B cell (primary cell): ENCODE data around the gene DDIT4.

ENCODE experiments used
- EZH2 ChIP-seq: IDR thresholded peaks from 2 replicates; pipeline ENCODE4 v1.6.1; 2012; ENCODE audit warnings: borderline replicate concordance, low read depth, mild to moderate bottlenecking, moderate library complexity, low read length; ENCODE audit not compliant: insufficient read depth, poor library complexity, severe bottlenecking
- TF ChIP-seq, protein P1 (sequence below): fragments of 200-600 bp; IDR thresholded peaks from one replicate; pipeline ENCODE4 v1.8.0; 2022; ENCODE audit warnings: antibody characterized with exemption, mild to moderate bottlenecking

DNA sequence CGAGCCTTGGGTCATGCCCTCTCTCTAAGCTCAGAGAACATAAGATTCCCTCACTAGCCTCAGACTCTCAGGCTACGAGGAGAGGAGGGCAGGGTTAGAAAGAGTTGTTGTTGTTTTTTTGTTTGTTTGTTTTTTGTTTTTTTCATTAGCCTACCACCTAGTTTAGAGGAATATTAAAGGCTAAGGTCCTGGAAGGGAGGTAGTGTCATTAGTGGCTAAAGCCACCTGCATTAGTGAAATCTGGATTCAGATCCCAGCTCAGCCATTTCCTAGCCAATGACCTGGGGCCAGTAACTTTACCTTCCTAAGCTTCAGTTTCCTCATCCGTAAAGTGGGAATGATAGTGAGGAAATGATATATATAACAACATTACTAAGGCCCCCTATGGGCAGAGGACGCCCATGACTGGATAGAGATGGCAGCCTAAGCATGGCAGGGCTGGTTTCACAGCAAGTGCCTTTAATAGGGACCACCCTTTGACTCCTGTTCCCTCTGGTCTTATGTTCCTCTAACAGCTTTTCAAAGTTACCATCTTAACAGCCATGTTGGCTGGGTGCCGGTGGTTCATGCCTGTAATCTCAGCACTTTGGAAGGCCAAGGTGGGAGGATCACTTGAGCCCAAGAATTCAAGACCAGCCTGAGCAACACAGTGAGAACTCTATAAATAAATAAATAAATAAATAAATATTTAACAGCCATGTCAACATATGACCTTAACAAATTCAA lies 5.1 kb downstream of the DDIT4 start:
- TF ChIP-seq, protein P1, sequence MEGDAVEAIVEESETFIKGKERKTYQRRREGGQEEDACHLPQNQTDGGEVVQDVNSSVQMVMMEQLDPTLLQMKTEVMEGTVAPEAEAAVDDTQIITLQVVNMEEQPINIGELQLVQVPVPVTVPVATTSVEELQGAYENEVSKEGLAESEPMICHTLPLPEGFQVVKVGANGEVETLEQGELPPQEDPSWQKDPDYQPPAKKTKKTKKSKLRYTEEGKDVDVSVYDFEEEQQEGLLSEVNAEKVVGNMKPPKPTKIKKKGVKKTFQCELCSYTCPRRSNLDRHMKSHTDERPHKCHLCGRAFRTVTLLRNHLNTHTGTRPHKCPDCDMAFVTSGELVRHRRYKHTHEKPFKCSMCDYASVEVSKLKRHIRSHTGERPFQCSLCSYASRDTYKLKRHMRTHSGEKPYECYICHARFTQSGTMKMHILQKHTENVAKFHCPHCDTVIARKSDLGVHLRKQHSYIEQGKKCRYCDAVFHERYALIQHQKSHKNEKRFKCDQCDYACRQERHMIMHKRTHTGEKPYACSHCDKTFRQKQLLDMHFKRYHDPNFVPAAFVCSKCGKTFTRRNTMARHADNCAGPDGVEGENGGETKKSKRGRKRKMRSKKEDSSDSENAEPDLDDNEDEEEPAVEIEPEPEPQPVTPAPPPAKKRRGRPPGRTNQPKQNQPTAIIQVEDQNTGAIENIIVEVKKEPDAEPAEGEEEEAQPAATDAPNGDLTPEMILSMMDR = no peak
- no peak for TF ChIP-seq EZH2
